H1 (cell line): Measurements from ENCODE around the gene SKA1. TPM values are rescaled to one million over a fixed set of nuclear protein-coding genes. Genes with fewer than 3 reads are reported as not detected.

Experiments
- ATF3 ChIP-seq: IDR thresholded peaks from 2 replicates; pipeline ENCODE4 v1.6.1; 2011; ENCODE audit warnings: low read depth, mild to moderate bottlenecking, low read length; ENCODE audit not compliant: insufficient read depth
- BCL11A ChIP-seq, 2 experiments: IDR thresholded peaks; one replicate each; pipeline ENCODE4 v1.6.1; 2011; ENCODE audit warnings: low read depth in 2 of 2, low read length in 2 of 2, mild to moderate bottlenecking in 2 of 2
- EZH2 ChIP-seq: fragments of 200-600 bp; sonication (generic); IDR thresholded peaks from 2 replicates; pipeline ENCODE4 v1.7.1; 2012; ENCODE audit warnings: low read depth, mild to moderate bottlenecking, moderate library complexity, low read length, inconsistent platforms; ENCODE audit not compliant: severe bottlenecking
- SIX5 ChIP-seq: IDR thresholded peaks from 2 replicates; pipeline ENCODE4 v1.6.1; 2011; ENCODE audit warnings: mild to moderate bottlenecking, low read depth, low read length
- polyA plus RNA-seq, 7 experiments: library from polyadenylated mRNA; depleted of rRNA in 3 of 7; stranded (reverse) in 5 of 7; unstranded in 2 of 7; fragments of >200 nt in 5 of 7; fragments of 200-250 nt in 2 of 7; gene quantifications; 1 replicate in 5 of 7; 2 replicates in 1 of 7; 4 replicates in 1 of 7; pipeline versions ENCODE4 v1.2.1 to v1.2.3, GENCODE V29; 2011 to 2013; ENCODE audit warnings: missing spikeins in 2 of 7, mixed read lengths in 2 of 7
- total RNA-seq: library from RNA; stranded (reverse); fragmentation: NEBNext Ultra II Directional; extraction: Animal tissue kit (Norgen Biotek cat#: 25700); gene quantifications from 2 replicates; pipeline ENCODE4 v1.2.1, GENCODE V29; 2021
- TF ChIP-seq, protein P1 (sequence below): fragments of 300-600 bp; sonication (generic); IDR thresholded peaks from 2 replicates; pipeline ENCODE4 v1.7.1; 2012; ENCODE audit warnings: low read length, moderate library complexity, mild to moderate bottlenecking, inconsistent platforms; ENCODE audit not compliant: insufficient replicate concordance

SKA1 gene
- total and polyA plus RNA-seq, 2 of the 8 experiments (the other 6 are each of a cell fraction or from before 2014, with no cell fraction given) = 8.6 to 22.9 TPM

DNA sequence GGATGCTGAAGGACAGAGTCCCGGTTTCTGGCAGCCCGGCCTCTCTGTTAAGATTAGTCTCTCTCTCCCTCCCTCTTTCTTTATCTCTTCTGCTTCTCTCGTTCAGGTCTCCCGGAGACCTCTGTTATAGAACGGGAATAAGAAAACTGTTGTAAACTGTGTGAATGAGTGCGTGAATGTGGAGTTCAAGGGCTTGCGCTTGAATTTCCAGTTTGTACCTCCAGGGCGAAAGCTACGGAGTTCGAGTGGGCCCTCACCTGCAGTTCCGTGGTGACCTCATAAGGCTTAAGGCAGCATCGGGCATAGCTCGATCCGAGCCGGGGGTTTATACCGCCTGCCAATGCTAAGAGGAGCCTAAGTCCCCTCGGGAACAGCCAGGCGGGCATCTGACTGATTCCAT, 26.4 kb downstream of the SKA1 start (continued):
- TF ChIP-seq, protein P1, sequence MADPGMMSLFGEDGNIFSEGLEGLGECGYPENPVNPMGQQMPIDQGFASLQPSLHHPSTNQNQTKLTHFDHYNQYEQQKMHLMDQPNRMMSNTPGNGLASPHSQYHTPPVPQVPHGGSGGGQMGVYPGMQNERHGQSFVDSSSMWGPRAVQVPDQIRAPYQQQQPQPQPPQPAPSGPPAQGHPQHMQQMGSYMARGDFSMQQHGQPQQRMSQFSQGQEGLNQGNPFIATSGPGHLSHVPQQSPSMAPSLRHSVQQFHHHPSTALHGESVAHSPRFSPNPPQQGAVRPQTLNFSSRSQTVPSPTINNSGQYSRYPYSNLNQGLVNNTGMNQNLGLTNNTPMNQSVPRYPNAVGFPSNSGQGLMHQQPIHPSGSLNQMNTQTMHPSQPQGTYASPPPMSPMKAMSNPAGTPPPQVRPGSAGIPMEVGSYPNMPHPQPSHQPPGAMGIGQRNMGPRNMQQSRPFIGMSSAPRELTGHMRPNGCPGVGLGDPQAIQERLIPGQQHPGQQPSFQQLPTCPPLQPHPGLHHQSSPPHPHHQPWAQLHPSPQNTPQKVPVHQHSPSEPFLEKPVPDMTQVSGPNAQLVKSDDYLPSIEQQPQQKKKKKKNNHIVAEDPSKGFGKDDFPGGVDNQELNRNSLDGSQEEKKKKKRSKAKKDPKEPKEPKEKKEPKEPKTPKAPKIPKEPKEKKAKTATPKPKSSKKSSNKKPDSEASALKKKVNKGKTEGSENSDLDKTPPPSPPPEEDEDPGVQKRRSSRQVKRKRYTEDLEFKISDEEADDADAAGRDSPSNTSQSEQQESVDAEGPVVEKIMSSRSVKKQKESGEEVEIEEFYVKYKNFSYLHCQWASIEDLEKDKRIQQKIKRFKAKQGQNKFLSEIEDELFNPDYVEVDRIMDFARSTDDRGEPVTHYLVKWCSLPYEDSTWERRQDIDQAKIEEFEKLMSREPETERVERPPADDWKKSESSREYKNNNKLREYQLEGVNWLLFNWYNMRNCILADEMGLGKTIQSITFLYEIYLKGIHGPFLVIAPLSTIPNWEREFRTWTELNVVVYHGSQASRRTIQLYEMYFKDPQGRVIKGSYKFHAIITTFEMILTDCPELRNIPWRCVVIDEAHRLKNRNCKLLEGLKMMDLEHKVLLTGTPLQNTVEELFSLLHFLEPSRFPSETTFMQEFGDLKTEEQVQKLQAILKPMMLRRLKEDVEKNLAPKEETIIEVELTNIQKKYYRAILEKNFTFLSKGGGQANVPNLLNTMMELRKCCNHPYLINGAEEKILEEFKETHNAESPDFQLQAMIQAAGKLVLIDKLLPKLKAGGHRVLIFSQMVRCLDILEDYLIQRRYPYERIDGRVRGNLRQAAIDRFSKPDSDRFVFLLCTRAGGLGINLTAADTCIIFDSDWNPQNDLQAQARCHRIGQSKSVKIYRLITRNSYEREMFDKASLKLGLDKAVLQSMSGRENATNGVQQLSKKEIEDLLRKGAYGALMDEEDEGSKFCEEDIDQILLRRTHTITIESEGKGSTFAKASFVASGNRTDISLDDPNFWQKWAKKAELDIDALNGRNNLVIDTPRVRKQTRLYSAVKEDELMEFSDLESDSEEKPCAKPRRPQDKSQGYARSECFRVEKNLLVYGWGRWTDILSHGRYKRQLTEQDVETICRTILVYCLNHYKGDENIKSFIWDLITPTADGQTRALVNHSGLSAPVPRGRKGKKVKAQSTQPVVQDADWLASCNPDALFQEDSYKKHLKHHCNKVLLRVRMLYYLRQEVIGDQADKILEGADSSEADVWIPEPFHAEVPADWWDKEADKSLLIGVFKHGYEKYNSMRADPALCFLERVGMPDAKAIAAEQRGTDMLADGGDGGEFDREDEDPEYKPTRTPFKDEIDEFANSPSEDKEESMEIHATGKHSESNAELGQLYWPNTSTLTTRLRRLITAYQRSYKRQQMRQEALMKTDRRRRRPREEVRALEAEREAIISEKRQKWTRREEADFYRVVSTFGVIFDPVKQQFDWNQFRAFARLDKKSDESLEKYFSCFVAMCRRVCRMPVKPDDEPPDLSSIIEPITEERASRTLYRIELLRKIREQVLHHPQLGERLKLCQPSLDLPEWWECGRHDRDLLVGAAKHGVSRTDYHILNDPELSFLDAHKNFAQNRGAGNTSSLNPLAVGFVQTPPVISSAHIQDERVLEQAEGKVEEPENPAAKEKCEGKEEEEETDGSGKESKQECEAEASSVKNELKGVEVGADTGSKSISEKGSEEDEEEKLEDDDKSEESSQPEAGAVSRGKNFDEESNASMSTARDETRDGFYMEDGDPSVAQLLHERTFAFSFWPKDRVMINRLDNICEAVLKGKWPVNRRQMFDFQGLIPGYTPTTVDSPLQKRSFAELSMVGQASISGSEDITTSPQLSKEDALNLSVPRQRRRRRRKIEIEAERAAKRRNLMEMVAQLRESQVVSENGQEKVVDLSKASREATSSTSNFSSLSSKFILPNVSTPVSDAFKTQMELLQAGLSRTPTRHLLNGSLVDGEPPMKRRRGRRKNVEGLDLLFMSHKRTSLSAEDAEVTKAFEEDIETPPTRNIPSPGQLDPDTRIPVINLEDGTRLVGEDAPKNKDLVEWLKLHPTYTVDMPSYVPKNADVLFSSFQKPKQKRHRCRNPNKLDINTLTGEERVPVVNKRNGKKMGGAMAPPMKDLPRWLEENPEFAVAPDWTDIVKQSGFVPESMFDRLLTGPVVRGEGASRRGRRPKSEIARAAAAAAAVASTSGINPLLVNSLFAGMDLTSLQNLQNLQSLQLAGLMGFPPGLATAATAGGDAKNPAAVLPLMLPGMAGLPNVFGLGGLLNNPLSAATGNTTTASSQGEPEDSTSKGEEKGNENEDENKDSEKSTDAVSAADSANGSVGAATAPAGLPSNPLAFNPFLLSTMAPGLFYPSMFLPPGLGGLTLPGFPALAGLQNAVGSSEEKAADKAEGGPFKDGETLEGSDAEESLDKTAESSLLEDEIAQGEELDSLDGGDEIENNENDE = no peak
- TF ChIP-seq EZH2 (no peak), SIX5 (no peak), ATF3 (no peak), BCL11A (IDR thresholded peaks at IDR 0.05; ENCODE audit: low read depth in 2 of 2, low read length in 2 of 2) (no peak)
